Transverse colon (tissue), 4 donors: ENCODE measurements around the gene PHAF1. TPM values are rescaled to one million over a fixed set of nuclear protein-coding genes. Genes with fewer than 3 reads are reported as not detected.

Experiments used
- DNase-seq: peaks from one replicate; pipeline ENCODE4 v3.0.0-alpha.2; 2019
- H3K27ac ChIP-seq, 4 donors: fragments of 200-600 bp; sonication (generic); 2 replicates each; pipeline ENCODE4 v1.5.1; 2016 to 2018; ENCODE audit warnings: inconsistent platforms in 4 of 4
- H3K27me3 ChIP-seq: fragments of 200-600 bp; sonication (generic); 2 replicates; pipeline ENCODE4 v1.5.1; 2017; ENCODE audit warnings: inconsistent platforms
- H3K36me3 ChIP-seq, 4 donors: fragments of 200-600 bp; sonication (generic); 2 replicates each; pipeline ENCODE4 v1.5.1; 2017 to 2019; ENCODE audit warnings: inconsistent platforms in 4 of 4
- H3K4me1 ChIP-seq, 4 donors: fragments of 200-600 bp; sonication (generic); 2 replicates each; pipeline ENCODE4 v1.5.1; 2017 to 2020; ENCODE audit warnings: inconsistent platforms in 4 of 4
- H3K4me3 ChIP-seq, 4 donors: fragments of 200-600 bp; sonication (generic); 1 replicate in 1 of 4; 2 replicates in 3 of 4; pipeline versions ENCODE4 v1.5.1 to v1.6.1; 2017 to 2019; ENCODE audit warnings: inconsistent platforms in 4 of 4
- H3K9me3 ChIP-seq, 2 donors: fragments of 200-600 bp; sonication (generic); 2 replicates each; pipeline ENCODE4 v1.5.1; 2017 to 2019; ENCODE audit warnings: inconsistent platforms in 2 of 2
- CTCF ChIP-seq, 5 experiments: fragments of 200-600 bp in 3 of 5; fragments of 450-650 bp in 2 of 5; sonication (generic) in 3 of 5; IDR thresholded peaks; 1 replicate in 2 of 5; 2 replicates in 3 of 5; pipeline ENCODE4 v1.5.1; 2016 to 2017; ENCODE audit warnings: antibody characterized with exemption in 5 of 5, inconsistent platforms in 3 of 5, mild to moderate bottlenecking in 2 of 5, moderate library complexity in 1 of 5
- EP300 ChIP-seq: sonication (generic); formaldehyde crosslinking; IDR thresholded peaks from one replicate; pipeline ENCODE4 v1.6.1; 2017; ENCODE audit warnings: antibody characterized with exemption, low read depth
- POLR2A ChIP-seq: fragments of 450-650 bp; IDR thresholded peaks from one replicate; pipeline ENCODE4 v1.6.1; 2016; ENCODE audit warnings: antibody characterized with exemption, mild to moderate bottlenecking, moderate library complexity
- POLR2AphosphoS5 ChIP-seq, 3 donors: sonication (generic); formaldehyde crosslinking; IDR thresholded peaks; one replicate each; pipeline ENCODE4 v1.6.1; 2016; ENCODE audit warnings: antibody characterized with exemption in 3 of 3
- WGBS, 2 donors: methylation state at CpG; one replicate each; pipeline ENCODE4 v1.1.5; 2018; ENCODE audit warnings: low coverage in 1 of 2; 5-methylcytosine and 5-hydroxymethylcytosine counted together
- in situ Hi-C, 4 donors: fragments of 200-750 bp; cut with MboI; loops; one replicate each; pipeline versions ENCODE4 v1.15.0 to v1.15.1; 2017; ENCODE audit warnings: low sequenced_read_pairs in 3 of 4, low pct_ligation_motif_present in 1 of 4, low pct_unique_long_range_greater_than_20kb in 1 of 4
- intact Hi-C: fragments of 100-400 bp; cut with DNase I; formaldehyde crosslinking; loops from one replicate; pipeline ENCODE4 v1.15.1; 2023; ENCODE audit warnings: low total_unique reads
- total RNA-seq, 4 donors: library from RNA; depleted of rRNA; stranded (reverse); fragments of >200 nt; gene quantifications; one replicate each; pipeline ENCODE4 v1.1.0, GENCODE V29; 2016

PHAF1 gene
- total RNA-seq, 4 donors from 2014 or later: 13.3 to 23.8 (median 17.7) TPM

DNA sequence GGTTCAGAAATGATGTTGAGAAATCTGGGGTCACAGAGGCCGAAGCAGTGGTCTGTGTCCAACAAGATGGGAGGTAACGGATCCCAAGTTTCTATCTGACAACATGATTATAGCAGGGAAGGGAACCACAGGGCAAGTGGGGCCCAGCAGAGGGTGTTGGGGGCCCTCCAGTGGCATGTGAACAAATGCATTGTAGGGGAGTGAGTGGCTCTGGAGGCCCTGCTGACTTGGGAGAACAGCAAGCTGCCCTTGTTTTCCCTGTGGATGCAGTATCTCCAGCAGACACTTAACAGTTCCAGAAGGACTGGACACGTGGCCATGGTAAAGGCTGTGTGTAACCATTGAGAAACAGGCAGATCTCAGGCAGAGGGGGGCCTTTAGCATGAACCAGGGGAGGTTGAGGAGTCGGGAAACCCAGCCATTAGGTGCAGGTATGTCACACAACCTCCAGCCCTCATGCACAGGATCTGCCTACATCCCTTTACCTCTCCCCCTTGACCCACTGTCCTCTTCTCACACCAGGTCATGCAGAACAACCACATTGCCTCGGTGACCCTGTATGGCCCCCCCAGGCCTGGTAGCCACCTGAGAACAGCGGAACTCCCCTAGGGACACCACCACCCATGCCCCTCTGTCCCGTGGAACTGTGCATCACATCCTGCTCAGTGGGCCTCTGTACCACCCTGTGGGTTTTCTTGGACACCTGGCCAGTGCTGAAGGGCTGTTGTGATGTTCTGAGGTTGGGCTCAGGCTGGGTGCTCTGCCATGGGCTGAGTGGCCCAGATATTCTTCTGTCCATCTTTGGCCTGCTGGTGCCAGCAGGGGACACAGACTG lies 37.0 kb downstream of the PHAF1 start:
- peaks cover 0 to 46% (median 6%) of the 10 kb centered on the region in 4 donors for H3K36me3 ChIP-seq
- H3K27me3 ChIP-seq: peaks cover 16% of the 10 kb centered on the region
- in situ Hi-C loops: no loop called here
- 86 to 100% methylated on average over 1 to 7 of the region's 7 CpGs for WGBS, 2 donors
- DNase-seq: no peak
- H3K4me3 ChIP-seq: no peak overlapping the region
- TF ChIP-seq CTCF (IDR thresholded peaks at IDR 0.05): no peak
- no peak for TF ChIP-seq POLR2AphosphoS5 (IDR thresholded peaks at IDR 0.05)
- no peak for TF ChIP-seq EP300
- no peak for TF ChIP-seq POLR2A
- peaks cover 7 to 15% (median 12%) of the 10 kb centered on the region in 4 donors for H3K4me1 ChIP-seq
- no peak overlapping the region for H3K27ac ChIP-seq
- no peaks in the 10 kb centered on the region for H3K9me3 ChIP-seq
- intact Hi-C loops: no loop called here

GRCh38 chr16:67147437-67148140 lies 37.8 kb downstream of the PHAF1 start:
- H3K4me3 ChIP-seq: no peak overlapping the region
- H3K27me3 ChIP-seq: peaks cover 16% of the 10 kb centered on the region
- TF ChIP-seq EP300 (no peak), POLR2AphosphoS5 (IDR thresholded peaks at IDR 0.05) (no peak), CTCF (IDR thresholded peaks at IDR 0.05) (no peak), POLR2A (no peak)
- peaks cover 0 to 37% (median 6%) of the 10 kb centered on the region in 4 donors for H3K36me3 ChIP-seq
- no peak for DNase-seq
- no peak overlapping the region for H3K27ac ChIP-seq
- intact Hi-C loops (no loop called here), in situ Hi-C loops (no loop called here)
- no peaks in the 10 kb centered on the region for H3K9me3 ChIP-seq
- 93 to 100% methylated on average over 2 to 4 of the region's 4 CpGs for WGBS, 2 donors
- peaks cover 7 to 15% (median 12%) of the 10 kb centered on the region in 4 donors for H3K4me1 ChIP-seq

DNA sequence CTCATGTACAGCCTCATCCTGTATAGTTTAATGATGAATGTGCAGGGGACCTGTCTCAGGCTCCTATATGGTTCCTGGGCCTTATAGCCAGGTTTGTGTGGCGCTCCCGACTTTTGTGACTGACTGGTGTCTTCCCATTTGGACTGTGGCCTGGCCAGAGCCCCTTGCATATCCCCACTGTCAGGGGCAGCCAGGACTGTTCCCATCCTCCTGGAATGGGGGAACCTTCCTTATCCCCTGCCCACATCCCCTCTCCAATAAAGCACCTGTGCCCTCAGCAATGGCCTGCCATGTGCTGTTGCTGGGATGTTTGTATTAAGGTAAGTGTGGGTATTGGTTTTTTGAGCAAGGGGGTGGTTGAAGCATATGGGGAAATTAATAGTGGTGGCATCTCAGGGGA lies 38.5 kb downstream of the PHAF1 start:
- in situ Hi-C loops: no loop called here
- Histone ChIP-seq H3K4me1 (peaks cover 7 to 15% (median 12%) of the 10 kb centered on the region in 4 donors), H3K36me3 (peaks cover 0 to 31% (median 5%) of the 10 kb centered on the region in 4 donors), H3K4me3 (no peak overlapping the region), H3K27me3 (peaks cover 16% of the 10 kb centered on the region), H3K27ac (no peak overlapping the region), H3K9me3 (no peaks in the 10 kb centered on the region)
- DNase-seq: no peak
- TF ChIP-seq POLR2AphosphoS5 (IDR thresholded peaks at IDR 0.05) (no peak), POLR2A (no peak), EP300 (no peak), CTCF (IDR thresholded peaks at IDR 0.05) (no peak)
- 100% methylated on average over 2 of the region's 2 CpGs; no CpG with 5 or more reads in 1 of the 2 donors for WGBS, 2 donors
- intact Hi-C loops: no loop called here

DNA sequence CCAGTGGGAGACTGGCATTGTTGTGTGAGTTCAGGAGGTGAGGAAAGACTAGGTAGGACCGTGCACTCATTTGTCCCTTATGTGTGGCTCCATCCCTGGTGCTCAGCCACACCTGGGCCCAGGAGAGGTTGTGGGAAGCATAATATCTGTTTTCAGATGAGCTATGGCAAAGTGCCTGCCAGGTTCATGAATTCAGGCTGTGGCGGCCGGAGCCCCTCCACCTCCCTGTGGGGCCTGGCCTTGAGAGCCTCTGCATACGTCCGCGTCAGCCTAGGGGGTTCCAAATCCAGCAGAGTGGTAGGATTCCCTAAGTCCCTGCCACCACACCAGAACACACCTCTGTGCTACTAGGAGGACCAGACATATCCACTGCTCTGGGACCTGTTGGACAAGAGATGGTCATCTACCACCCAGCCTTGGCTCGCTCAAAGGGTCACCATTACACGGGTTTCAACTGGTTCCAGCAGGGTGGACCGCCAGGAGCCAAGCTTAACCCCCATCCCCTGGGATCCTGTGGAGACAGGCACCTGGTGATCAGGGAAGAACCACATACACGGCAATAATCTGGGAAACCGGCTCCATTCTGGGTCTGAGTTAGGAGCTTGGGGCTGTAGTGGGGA lies 39.0 kb downstream of the PHAF1 start:
- in situ Hi-C loops (no loop called here), intact Hi-C loops (no loop called here)
- Histone ChIP-seq H3K27ac (no peak overlapping the region), H3K36me3 (peaks cover 0 to 26% (median 2%) of the 10 kb centered on the region in 4 donors), H3K27me3 (peaks cover 16% of the 10 kb centered on the region), H3K4me1 (peaks cover 7 to 15% (median 12%) of the 10 kb centered on the region in 4 donors), H3K9me3 (no peaks in the 10 kb centered on the region), H3K4me3 (no peak overlapping the region)
- WGBS, 2 donors: 88% methylated on average over 11 of the region's 11 CpGs; no CpG with 5 or more reads in 1 of the 2 donors
- no peak for DNase-seq
- TF ChIP-seq CTCF (IDR thresholded peaks at IDR 0.05) (no peak), POLR2AphosphoS5 (IDR thresholded peaks at IDR 0.05) (no peak), POLR2A (no peak), EP300 (no peak)
